ENCODE data around the gene LYSMD1.
"Not testable (repeated sequence)": the region's sequence is repeated elsewhere in the genome, so short reads cannot be mapped to it uniquely, and the experiment has no call there.

Gene LYSMD1

GRCh38 chr1:151196292-151196800 lies 30.6 kb upstream of the LYSMD1 start:
- H3K27ac ChIP-seq (replicated peaks; ENCODE audit: low read length): no peak overlapping the region
- no CpG with 5 or more reads among the region's 14 CpGs for WGBS, 2 donors (ENCODE audit: extremely low coverage in 2 of 2, insufficient read length in 2 of 2, insufficient replicate concordance in 1 of 2)
- peak; percentile 45 for DNase-seq (ENCODE audit: low spot score)

GRCh38 chr1:151194894-151195594 lies 29.3 kb upstream of the LYSMD1 start:
- H3K9me3 ChIP-seq (replicated peaks in 1 of 2; ENCODE audit: control insufficient read depth in 2 of 2, insufficient read depth in 1 of 2, low read depth in 1 of 2, low read length in 2 of 2); H3K4me2 ChIP-seq (ENCODE audit: insufficient read depth, low read length, poor library complexity, severe bottlenecking); H3K79me1 ChIP-seq (ENCODE audit: low read depth, low read length); H3K9ac ChIP-seq (ENCODE audit: low read depth, low read length, poor library complexity); H2AK5ac ChIP-seq (ENCODE audit: low read depth, low read length); H3K14ac ChIP-seq (ENCODE audit: low read length); H3K4ac ChIP-seq (ENCODE audit: low read length); H3K36me3 ChIP-seq (replicated peaks in 1 of 2; ENCODE audit: control insufficient read depth in 2 of 2, insufficient read depth in 2 of 2, low read length in 2 of 2); H2BK120ac ChIP-seq (ENCODE audit: low read depth, low read length); H2AFZ ChIP-seq (ENCODE audit: low read length); H3K23ac ChIP-seq (ENCODE audit: low read depth, low read length, poor library complexity); H3K4me1 ChIP-seq (ENCODE audit: control insufficient read depth in 2 of 2, insufficient read depth in 1 of 2, low read depth in 1 of 2, low read length in 2 of 2); H3K27ac ChIP-seq (replicated peaks; ENCODE audit: low read length); H4K91ac ChIP-seq (ENCODE audit: low read depth, low read length, poor library complexity); H2BK12ac ChIP-seq (ENCODE audit: low read length); H4K8ac ChIP-seq (ENCODE audit: low read depth, low read length); H3K18ac ChIP-seq (ENCODE audit: low read length); H3K27me3 ChIP-seq (ENCODE audit: control insufficient read depth in 3 of 3, insufficient read depth in 3 of 3, low read depth in 1 of 3, low read length in 3 of 3); H2BK15ac ChIP-seq (ENCODE audit: low read length); DNase-seq (ENCODE audit: low spot score); H2BK5ac ChIP-seq (ENCODE audit: low read length); H3K4me3 ChIP-seq (ENCODE audit: low read length in 2 of 2): not testable (repeated sequence)
- no CpG with 5 or more reads among the region's 17 CpGs for WGBS, 2 donors (ENCODE audit: extremely low coverage in 2 of 2, insufficient read length in 2 of 2, insufficient replicate concordance in 1 of 2)

More at GRCh38 chr1:151196292-151196800, 30.6 kb upstream of the LYSMD1 start:
- no peak overlapping the region for H3K9ac ChIP-seq (ENCODE audit: low read depth, low read length, poor library complexity)
- H2BK12ac ChIP-seq (ENCODE audit: low read length): no peak overlapping the region
- no peak overlapping the region for H3K23ac ChIP-seq (ENCODE audit: low read depth, low read length, poor library complexity)
- H3K14ac ChIP-seq (ENCODE audit: low read length): no peak overlapping the region
- H2BK15ac ChIP-seq (ENCODE audit: low read length): no peak overlapping the region
- H3K36me3 ChIP-seq (replicated peaks in 1 of 2; ENCODE audit: control insufficient read depth in 2 of 2, insufficient read depth in 2 of 2, low read length in 2 of 2): peaks cover 0 to 6% of the 10 kb centered on the region in 2 donors
- H3K9me3 ChIP-seq (replicated peaks in 1 of 2; ENCODE audit: control insufficient read depth in 2 of 2, insufficient read depth in 1 of 2, low read depth in 1 of 2, low read length in 2 of 2): no peaks in the 10 kb centered on the region
- H2BK120ac ChIP-seq (ENCODE audit: low read depth, low read length): no peak overlapping the region
- peaks cover 2 to 5% of the 10 kb centered on the region in 2 donors for H3K4me1 ChIP-seq (ENCODE audit: control insufficient read depth in 2 of 2, insufficient read depth in 1 of 2, low read depth in 1 of 2, low read length in 2 of 2)
- H3K18ac ChIP-seq (ENCODE audit: low read length): no peak overlapping the region
- H4K8ac ChIP-seq (ENCODE audit: low read depth, low read length): no peak overlapping the region
- H3K4me2 ChIP-seq (ENCODE audit: insufficient read depth, low read length, poor library complexity, severe bottlenecking): no peak overlapping the region
- H2AFZ ChIP-seq (ENCODE audit: low read length): peak overlapping the region; percentile 8
- H2AK5ac ChIP-seq (ENCODE audit: low read depth, low read length): no peak overlapping the region
- no peak overlapping the region for H3K4me3 ChIP-seq (ENCODE audit: low read length in 2 of 2)
- no peaks in the 10 kb centered on the region for H3K27me3 ChIP-seq (ENCODE audit: control insufficient read depth in 3 of 3, insufficient read depth in 3 of 3, low read depth in 1 of 3, low read length in 3 of 3)
- no peak overlapping the region for H3K4ac ChIP-seq (ENCODE audit: low read length)
- no peak overlapping the region for H4K91ac ChIP-seq (ENCODE audit: low read depth, low read length, poor library complexity)
- peaks cover 2% of the 10 kb centered on the region for H3K79me1 ChIP-seq (ENCODE audit: low read depth, low read length)
- H2BK5ac ChIP-seq (ENCODE audit: low read length): no peak overlapping the region

- Histone ChIP-seq H3K14ac (ENCODE audit: low read length) (no peak overlapping the region), H4K8ac (ENCODE audit: low read depth, low read length) (no peak overlapping the region), H3K27ac (replicated peaks; ENCODE audit: low read length) (no peak overlapping the region), H3K4me2 (ENCODE audit: insufficient read depth, low read length, poor library complexity, severe bottlenecking) (no peak overlapping the region), H3K9ac (ENCODE audit: low read depth, low read length, poor library complexity) (no peak overlapping the region), H3K79me1 (ENCODE audit: low read depth, low read length) (peaks cover under 1% of the 10 kb centered on the region), H2BK12ac (ENCODE audit: low read length) (no peak overlapping the region), H3K27me3 (ENCODE audit: control insufficient read depth in 3 of 3, insufficient read depth in 3 of 3, low read depth in 1 of 3, low read length in 3 of 3) (no peaks in the 10 kb centered on the region), H2AK5ac (ENCODE audit: low read depth, low read length) (no peak overlapping the region), H3K18ac (ENCODE audit: low read length) (no peak overlapping the region), H3K36me3 (replicated peaks in 1 of 2; ENCODE audit: control insufficient read depth in 2 of 2, insufficient read depth in 2 of 2, low read length in 2 of 2) (no peaks in the 10 kb centered on the region), H3K23ac (ENCODE audit: low read depth, low read length, poor library complexity) (no peak overlapping the region), H3K4me3 (ENCODE audit: low read length in 2 of 2) (no peak overlapping the region), H2BK15ac (ENCODE audit: low read length) (no peak overlapping the region), H3K9me3 (replicated peaks in 1 of 2; ENCODE audit: control insufficient read depth in 2 of 2, insufficient read depth in 1 of 2, low read depth in 1 of 2, low read length in 2 of 2) (no peaks in the 10 kb centered on the region), H3K4me1 (ENCODE audit: control insufficient read depth in 2 of 2, insufficient read depth in 1 of 2, low read depth in 1 of 2, low read length in 2 of 2) (peaks cover 0 to 5% of the 10 kb centered on the region in 2 donors), H2BK120ac (ENCODE audit: low read depth, low read length) (no peak overlapping the region), H2AFZ (ENCODE audit: low read length) (no peak overlapping the region), H3K4ac (ENCODE audit: low read length) (no peak overlapping the region), H2BK5ac (ENCODE audit: low read length) (no peak overlapping the region), H4K91ac (ENCODE audit: low read depth, low read length, poor library complexity) (no peak overlapping the region)
- DNase-seq (ENCODE audit: low spot score): no peak
- no CpG with 5 or more reads among the region's 1 CpG for WGBS, 2 donors (ENCODE audit: extremely low coverage in 2 of 2, insufficient read length in 2 of 2, insufficient replicate concordance in 1 of 2)
Observed at GRCh38 chr1:151193856-151194255, 28.2 kb upstream of the LYSMD1 start.

DNA sequence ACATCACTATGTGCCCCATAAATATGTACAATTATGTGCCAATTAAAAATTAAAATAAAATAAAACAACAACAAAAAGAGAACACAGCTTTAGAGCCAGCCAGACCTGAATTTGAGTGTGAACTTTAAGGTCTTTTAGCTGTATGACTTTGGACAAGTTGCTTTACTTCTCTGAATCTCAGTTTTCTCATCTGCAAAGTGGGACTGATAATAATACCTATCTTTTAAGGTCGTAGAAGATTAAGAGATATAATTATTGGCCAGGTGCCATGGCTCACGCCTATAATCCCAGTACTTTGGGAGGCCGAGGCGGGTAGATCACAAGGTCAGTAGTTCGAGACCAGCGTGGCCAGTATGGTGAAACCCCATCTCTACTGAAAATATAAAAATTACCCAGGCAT lies 27.6 kb upstream of the LYSMD1 start:
- no peaks in the 10 kb centered on the region for H3K9me3 ChIP-seq (replicated peaks in 1 of 2; ENCODE audit: control insufficient read depth in 2 of 2, insufficient read depth in 1 of 2, low read depth in 1 of 2, low read length in 2 of 2)
- H3K27me3 ChIP-seq (ENCODE audit: control insufficient read depth in 3 of 3, insufficient read depth in 3 of 3, low read depth in 1 of 3, low read length in 3 of 3): no peaks in the 10 kb centered on the region
- no peak overlapping the region for H2BK5ac ChIP-seq (ENCODE audit: low read length)
- H3K4me1 ChIP-seq (ENCODE audit: control insufficient read depth in 2 of 2, insufficient read depth in 1 of 2, low read depth in 1 of 2, low read length in 2 of 2): peaks cover 0 to 7% of the 10 kb centered on the region in 2 donors
- no peak overlapping the region for H2BK120ac ChIP-seq (ENCODE audit: low read depth, low read length)
- no peak overlapping the region for H3K4ac ChIP-seq (ENCODE audit: low read length)
- WGBS, 2 donors (ENCODE audit: extremely low coverage in 2 of 2, insufficient read length in 2 of 2, insufficient replicate concordance in 1 of 2): no CpG with 5 or more reads among the region's 6 CpGs
- no peak overlapping the region for H2BK15ac ChIP-seq (ENCODE audit: low read length)
- H3K4me3 ChIP-seq (ENCODE audit: low read length in 2 of 2): no peak overlapping the region
- H4K8ac ChIP-seq (ENCODE audit: low read depth, low read length): no peak overlapping the region
- no peak overlapping the region for H3K9ac ChIP-seq (ENCODE audit: low read depth, low read length, poor library complexity)
- no peak for DNase-seq (ENCODE audit: low spot score)
- H2AFZ ChIP-seq (ENCODE audit: low read length): no peak overlapping the region
- H3K36me3 ChIP-seq (replicated peaks in 1 of 2; ENCODE audit: control insufficient read depth in 2 of 2, insufficient read depth in 2 of 2, low read length in 2 of 2): peaks cover 0 to 2% of the 10 kb centered on the region in 2 donors
- no peak overlapping the region for H2AK5ac ChIP-seq (ENCODE audit: low read depth, low read length)
- H3K23ac ChIP-seq (ENCODE audit: low read depth, low read length, poor library complexity): no peak overlapping the region
- H3K4me2 ChIP-seq (ENCODE audit: insufficient read depth, low read length, poor library complexity, severe bottlenecking): no peak overlapping the region
- no peaks in the 10 kb centered on the region for H3K79me1 ChIP-seq (ENCODE audit: low read depth, low read length)
- H3K27ac ChIP-seq (replicated peaks; ENCODE audit: low read length): no peak overlapping the region
- H4K91ac ChIP-seq (ENCODE audit: low read depth, low read length, poor library complexity): no peak overlapping the region
- no peak overlapping the region for H3K14ac ChIP-seq (ENCODE audit: low read length)
- H2BK12ac ChIP-seq (ENCODE audit: low read length): no peak overlapping the region
- no peak overlapping the region for H3K18ac ChIP-seq (ENCODE audit: low read length)

Data from neuronal stem cell (in vitro differentiated cells).